NB4 (cell line): Measurements from ENCODE around the gene ATG4B.

Experiments used
- DNase-seq: peaks from one replicate; pipeline ENCODE4 v3.0.0; 2010; ENCODE audit warnings: low read depth
- H3K4me3 ChIP-seq: one replicate; pipeline ENCODE4 v1.5.1; 2011; ENCODE audit warnings: mild to moderate bottlenecking, low read depth, low read length, moderate library complexity
- MYC ChIP-seq: IDR thresholded peaks from 2 replicates; pipeline ENCODE4 v1.6.1; 2011; ENCODE audit warnings: low read depth, low read length
- POLR2A ChIP-seq: IDR thresholded peaks from 2 replicates; pipeline ENCODE4 v1.6.1; 2011; ENCODE audit warnings: mild to moderate bottlenecking; ENCODE audit not compliant: insufficient read length; ENCODE audit errors: extremely low read depth
- TF ChIP-seq, protein P1 (sequence below): IDR thresholded peaks from 2 replicates; pipeline ENCODE4 v1.6.1; 2011; ENCODE audit warnings: low read depth, low read length
- TF ChIP-seq, protein P2 (sequence below): IDR thresholded peaks from one replicate; pipeline ENCODE4 v1.5.1; 2012; ENCODE audit warnings: low read depth, low read length

ATG4B gene

DNA sequence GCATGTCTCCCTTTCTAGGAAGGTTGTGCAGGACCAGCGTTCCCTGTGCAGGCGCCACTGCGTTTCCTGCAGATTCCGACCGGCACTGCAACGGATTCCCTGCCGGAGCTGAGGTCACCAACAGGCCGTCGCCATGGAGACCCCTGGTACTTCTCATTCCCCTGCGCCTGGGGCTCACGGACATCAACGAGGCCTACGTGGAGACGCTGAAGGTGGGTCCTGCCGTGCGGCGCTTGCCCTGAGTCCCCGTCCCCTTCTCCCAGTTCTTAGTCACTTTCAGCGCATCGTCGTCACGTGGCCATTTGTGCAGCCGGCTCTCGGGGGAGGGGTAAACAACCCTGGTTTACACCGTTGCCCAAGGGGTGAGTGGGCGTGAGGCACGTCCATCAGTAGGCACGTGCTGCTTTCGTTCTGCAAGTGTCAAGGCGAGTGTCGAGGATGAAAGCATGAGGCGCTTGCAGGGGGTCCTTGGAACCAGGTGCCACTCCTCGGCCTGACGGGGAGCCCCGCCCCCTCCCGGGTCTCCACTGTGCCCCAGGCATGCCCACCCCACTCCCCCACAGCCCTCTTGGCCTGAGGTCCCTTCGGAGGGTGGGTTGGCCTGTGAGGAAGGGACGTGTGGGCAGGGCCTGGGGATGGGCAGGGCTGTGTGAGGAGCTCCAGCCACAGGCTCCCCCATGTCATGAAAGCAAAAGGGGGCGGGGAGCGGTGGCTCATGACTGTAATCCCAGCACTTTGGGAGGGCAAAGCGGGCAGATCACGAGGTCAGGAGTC is 29.3 kb downstream of the ATG4B start:
- H3K4me3 ChIP-seq, result no peak overlapping the region
- no peak for DNase-seq
- TF ChIP-seq MYC (no peak), POLR2A (no peak)
- TF ChIP-seq, protein P1, sequence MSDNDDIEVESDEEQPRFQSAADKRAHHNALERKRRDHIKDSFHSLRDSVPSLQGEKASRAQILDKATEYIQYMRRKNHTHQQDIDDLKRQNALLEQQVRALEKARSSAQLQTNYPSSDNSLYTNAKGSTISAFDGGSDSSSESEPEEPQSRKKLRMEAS, result no peak
- TF ChIP-seq, protein P2, sequence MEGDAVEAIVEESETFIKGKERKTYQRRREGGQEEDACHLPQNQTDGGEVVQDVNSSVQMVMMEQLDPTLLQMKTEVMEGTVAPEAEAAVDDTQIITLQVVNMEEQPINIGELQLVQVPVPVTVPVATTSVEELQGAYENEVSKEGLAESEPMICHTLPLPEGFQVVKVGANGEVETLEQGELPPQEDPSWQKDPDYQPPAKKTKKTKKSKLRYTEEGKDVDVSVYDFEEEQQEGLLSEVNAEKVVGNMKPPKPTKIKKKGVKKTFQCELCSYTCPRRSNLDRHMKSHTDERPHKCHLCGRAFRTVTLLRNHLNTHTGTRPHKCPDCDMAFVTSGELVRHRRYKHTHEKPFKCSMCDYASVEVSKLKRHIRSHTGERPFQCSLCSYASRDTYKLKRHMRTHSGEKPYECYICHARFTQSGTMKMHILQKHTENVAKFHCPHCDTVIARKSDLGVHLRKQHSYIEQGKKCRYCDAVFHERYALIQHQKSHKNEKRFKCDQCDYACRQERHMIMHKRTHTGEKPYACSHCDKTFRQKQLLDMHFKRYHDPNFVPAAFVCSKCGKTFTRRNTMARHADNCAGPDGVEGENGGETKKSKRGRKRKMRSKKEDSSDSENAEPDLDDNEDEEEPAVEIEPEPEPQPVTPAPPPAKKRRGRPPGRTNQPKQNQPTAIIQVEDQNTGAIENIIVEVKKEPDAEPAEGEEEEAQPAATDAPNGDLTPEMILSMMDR, result no peak

DNA sequence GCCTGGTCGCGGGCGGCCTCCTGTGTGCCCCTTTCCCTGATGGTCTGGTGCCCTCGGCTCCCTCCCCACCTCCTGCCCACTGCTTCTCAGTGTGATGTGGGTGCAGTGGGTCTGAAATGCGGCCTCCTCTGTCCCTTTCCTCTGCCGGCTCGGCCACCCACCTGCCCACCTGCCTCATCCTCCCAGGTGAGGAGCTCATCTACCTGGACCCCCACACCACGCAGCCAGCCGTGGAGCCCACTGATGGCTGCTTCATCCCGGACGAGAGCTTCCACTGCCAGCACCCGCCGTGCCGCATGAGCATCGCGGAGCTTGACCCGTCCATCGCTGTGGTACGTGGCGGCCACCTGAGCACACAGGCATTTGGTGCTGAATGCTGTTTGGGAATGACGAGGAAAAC is 30.9 kb downstream of the ATG4B start:
- H3K4me3 ChIP-seq, result no peak overlapping the region
- TF ChIP-seq, protein P2, result no peak
- TF ChIP-seq MYC, result no peak
- TF ChIP-seq, protein P1, result no peak
- no peak for TF ChIP-seq POLR2A
- DNase-seq, result no peak

DNA sequence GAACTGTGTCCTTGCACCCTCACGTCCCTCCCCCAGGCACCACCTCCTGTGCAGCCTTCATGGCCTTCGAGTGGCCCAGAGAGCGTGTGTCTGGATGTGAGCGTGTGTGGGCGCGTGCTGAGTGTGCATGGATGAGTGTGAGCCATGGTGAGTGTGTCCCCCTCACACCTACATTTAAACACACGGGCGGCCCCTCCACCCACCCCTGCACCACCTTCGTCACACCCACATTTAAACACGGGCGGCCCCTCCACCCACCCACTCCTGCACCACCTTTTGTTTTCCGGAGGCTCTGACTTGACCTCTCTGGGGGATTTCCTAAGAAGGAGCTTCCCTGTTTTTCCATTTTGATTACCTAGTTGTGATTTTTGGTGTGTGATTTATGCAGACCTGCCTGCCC is 31.3 kb downstream of the ATG4B start:
- H3K4me3 ChIP-seq, result no peak overlapping the region
- DNase-seq, result no peak
- no peak for TF ChIP-seq POLR2A
- TF ChIP-seq, protein P2, result no peak
- TF ChIP-seq, protein P1, result no peak
- no peak for TF ChIP-seq MYC

DNA sequence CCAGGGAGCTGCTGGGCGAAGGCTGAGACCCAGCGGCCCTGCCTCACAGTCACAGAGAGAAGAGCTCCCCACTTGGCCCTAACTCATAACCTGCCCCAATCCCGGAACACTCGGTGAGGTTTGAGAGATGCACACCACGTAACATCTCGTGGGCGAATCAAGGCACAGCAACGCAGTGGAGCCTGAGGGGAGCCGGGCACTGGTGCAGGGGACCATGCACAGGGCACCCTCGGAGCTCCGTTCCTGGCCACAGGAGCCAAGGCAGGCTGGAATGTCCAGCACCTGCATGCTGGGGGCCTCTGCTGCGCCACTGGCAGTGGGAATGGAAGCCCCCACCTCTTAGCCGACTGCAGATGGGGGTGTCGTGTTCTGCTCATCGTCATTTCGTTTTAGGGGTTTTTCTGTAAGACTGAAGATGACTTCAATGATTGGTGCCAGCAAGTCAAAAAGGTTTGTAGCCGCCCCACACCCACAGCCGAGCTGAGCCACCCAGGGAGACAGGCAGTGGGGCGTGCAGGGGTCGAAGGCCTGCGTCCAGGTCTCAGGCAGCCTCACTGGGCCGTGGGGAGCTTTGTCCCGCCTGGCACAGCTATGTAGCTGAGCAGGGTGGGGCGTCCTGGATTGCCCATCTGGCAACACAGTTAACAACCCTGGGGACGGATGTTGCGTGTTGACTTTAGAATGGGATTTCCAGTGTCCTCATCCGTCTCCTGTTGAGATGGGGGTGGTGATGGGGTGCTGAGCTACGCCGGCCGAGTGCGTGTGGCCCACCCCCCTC is 33.0 kb downstream of the ATG4B start:
- DNase-seq, result no peak
- TF ChIP-seq MYC, result no peak
- TF ChIP-seq POLR2A, result no peak
- TF ChIP-seq, protein P2, result no peak
- TF ChIP-seq, protein P1, result no peak
- H3K4me3 ChIP-seq, result no peak overlapping the region

DNA sequence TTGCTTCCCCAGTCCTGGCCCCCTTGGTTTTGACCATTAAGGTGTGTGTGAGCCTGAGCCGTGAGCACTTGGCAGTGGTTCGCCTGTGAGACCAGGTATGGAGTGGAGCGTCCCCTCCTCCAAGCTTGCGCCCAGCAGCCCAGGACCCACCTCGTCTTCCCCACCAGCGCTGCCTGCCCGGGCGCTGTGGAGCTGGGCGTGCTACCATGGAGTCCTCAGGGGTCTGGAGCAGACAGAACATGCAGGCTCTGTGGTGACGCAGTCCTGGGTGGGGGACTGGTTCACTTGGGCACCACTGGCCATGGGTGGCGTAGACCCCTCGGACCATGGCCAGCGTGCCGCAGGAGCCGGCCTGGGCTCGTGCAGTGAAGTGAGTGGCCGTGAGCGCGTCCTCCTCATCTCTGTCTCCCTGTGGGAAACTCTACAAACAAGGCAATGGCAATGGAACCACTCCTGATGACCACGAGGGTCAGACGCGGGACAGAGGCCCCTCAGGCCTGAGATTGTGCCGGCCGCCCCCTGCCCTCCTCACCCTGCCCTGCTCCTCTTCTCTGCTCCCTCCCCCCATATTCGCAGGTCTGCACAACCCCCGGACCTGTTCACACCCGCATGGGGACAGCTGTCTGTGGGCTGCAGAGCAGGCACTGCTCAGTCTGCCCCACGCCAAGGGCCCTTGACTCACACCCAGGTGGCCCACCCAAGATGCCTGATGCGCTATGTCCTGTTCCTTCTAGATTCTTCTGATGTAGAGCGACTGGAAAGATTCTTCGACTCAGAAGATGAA is 34.2 kb downstream of the ATG4B start:
- no peak for DNase-seq
- TF ChIP-seq, protein P2, result no peak
- TF ChIP-seq MYC (no peak), POLR2A (no peak)
- TF ChIP-seq, protein P1, result no peak
- H3K4me3 ChIP-seq, result no peak overlapping the region
